GM18873 (cell line): ENCODE data around the gene HS6ST2.

Source experiments
- ATAC-seq: cut with Tn5 transposase; IDR thresholded peaks from one replicate; pipeline ENCODE4 v1.9.1; 2021; ENCODE audit warnings: mild to moderate bottlenecking, moderate library complexity, moderate number of reproducible peaks; ENCODE audit not compliant: unreplicated experiment, low FRiP score

The HS6ST2 gene

GRCh38 chrX:132809581-132809980 is 148.8 kb downstream of the HS6ST2 start:
- ATAC-seq = no peak

GRCh38 chrX:132807411-132808030 is 150.9 kb downstream of the HS6ST2 start:
- no peak for ATAC-seq

GRCh38 chrX:132802033-132802432 is 156.4 kb downstream of the HS6ST2 start:
- ATAC-seq = no peak

GRCh38 chrX:132795181-132795580 is 163.2 kb downstream of the HS6ST2 start:
- ATAC-seq = no peak

GRCh38 chrX:132791714-132792113 is 166.7 kb downstream of the HS6ST2 start:
- no peak for ATAC-seq

- no peak for ATAC-seq
Observed at GRCh38 chrX:132790329-132790728, 168.1 kb downstream of the HS6ST2 start.

- ATAC-seq = no peak
Observed at GRCh38 chrX:132786217-132786616, 172.2 kb downstream of the HS6ST2 start.

GRCh38 chrX:132778917-132779316 is 179.5 kb downstream of the HS6ST2 start:
- ATAC-seq = no peak

GRCh38 chrX:132776486-132777210 is 181.8 kb downstream of the HS6ST2 start:
- ATAC-seq = no peak

GRCh38 chrX:132775263-132775823 is 183.1 kb downstream of the HS6ST2 start:
- no peak for ATAC-seq

- ATAC-seq = no peak
Observed at GRCh38 chrX:132774010-132774714, 184.3 kb downstream of the HS6ST2 start.

- no peak for ATAC-seq
Observed at GRCh38 chrX:132769609-132770008, 188.8 kb downstream of the HS6ST2 start.

- ATAC-seq = no peak
Observed at GRCh38 chrX:132766452-132766851, 192.0 kb downstream of the HS6ST2 start.

GRCh38 chrX:132763528-132763927 is 194.9 kb downstream of the HS6ST2 start:
- no peak for ATAC-seq

GRCh38 chrX:132758759-132759158 is 199.7 kb downstream of the HS6ST2 start:
- ATAC-seq = no peak

GRCh38 chrX:132757066-132757623 is 201.3 kb downstream of the HS6ST2 start:
- ATAC-seq = no peak

- no peak for ATAC-seq
Observed at GRCh38 chrX:132756439-132756838, 202.0 kb downstream of the HS6ST2 start.

GRCh38 chrX:132751063-132751690 is 207.3 kb downstream of the HS6ST2 start:
- no peak for ATAC-seq

GRCh38 chrX:132750331-132751062 is 207.9 kb downstream of the HS6ST2 start:
- ATAC-seq = no peak

- ATAC-seq = no peak
Observed at GRCh38 chrX:132749406-132749805, 209.0 kb downstream of the HS6ST2 start.
